Renal cortical epithelial cell (primary cell): Measurements from ENCODE around the gene RASA3. TPM values are rescaled to one million over a fixed set of nuclear protein-coding genes. Genes with fewer than 3 reads are reported as not detected.
"Not testable (repeated sequence)": the region's sequence is repeated elsewhere in the genome, so short reads cannot be mapped to it uniquely, and the experiment has no call there.

Source experiments
- DNase-seq: peaks from one replicate; pipeline ENCODE4 v3.0.0-alpha.2; 2011; ENCODE audit warnings: low read depth
- total RNA-seq: library from RNA; depleted of rRNA; stranded (reverse); fragments of >200 nt; gene quantifications from 2 replicates; pipeline ENCODE4 v1.2.3, GENCODE V29; 2014

The RASA3 gene
- total RNA-seq, 1 donor from 2014 or later, result 10.9 TPM

DNA sequence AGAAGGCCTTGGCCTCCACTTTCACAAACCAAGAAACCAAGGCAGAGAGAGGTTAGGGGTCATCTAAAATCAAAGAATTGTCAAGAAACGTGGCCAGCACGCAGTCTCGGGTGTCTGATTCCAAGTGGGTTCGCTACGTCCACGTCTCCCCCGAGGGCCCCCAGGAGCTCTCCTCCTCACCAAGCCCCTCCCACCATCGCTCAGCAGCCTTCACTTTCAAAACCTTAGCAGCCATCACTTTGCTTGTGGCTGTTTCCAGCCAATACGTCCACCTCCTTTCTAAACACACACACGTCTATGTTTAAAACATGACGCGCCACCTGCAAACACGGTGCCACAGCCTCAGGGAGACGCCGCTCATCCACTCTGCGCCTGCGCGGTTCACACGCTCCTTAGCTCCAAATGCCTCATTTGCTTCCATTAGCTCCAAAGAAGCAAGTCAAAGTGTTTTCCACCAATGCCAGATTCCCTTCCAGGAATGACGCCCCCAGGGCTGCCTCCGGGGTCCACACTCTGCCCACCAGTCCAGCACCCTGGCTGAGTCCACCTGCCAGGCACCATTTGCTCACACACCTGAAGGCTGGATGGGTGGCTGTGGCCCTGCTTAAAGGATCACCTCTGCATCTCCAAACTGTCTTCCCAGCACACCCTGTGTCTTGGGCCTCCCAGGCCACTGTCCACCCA is 5.5 kb downstream of the RASA3 start:
- no peak for DNase-seq

DNA sequence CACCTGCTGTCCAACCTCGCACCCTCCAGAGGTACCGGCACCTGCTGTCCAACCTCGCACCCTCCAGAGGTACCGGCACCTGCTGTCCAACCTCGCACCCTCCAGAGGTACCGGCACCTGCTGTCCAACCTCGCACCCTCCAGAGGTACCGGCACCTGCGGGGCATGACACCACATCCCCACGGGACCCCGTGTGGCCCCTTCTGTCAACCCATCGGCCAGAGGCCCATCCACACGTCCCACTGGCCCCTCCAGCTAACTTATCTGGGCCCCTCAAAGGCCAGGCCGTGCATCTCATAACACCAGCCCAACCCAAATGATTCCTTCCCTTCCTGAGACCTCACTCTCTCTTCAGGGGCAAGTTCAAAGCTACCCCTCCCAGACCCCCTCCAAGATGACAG is 6.3 kb downstream of the RASA3 start:
- DNase-seq, result not testable (repeated sequence)

DNA sequence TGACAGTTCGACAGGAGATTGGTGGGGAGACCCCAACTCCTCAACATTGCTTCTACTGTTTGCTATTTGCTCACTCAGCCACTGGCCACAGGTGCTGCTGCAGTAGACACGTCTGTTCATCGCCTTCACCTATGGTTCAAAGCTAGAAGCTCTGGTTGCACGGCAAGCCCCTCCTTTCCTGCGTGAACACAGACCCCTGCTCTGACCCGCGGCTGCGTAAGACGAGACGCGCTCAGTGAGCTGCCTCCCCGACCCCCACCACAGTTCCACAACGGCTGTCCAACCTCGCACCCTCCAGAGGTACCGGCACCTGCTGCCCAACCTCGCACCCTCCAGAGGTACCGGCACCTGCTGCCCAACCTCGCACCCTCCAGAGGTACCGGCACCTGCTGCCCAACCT is 6.8 kb downstream of the RASA3 start:
- DNase-seq, result no peak

DNA sequence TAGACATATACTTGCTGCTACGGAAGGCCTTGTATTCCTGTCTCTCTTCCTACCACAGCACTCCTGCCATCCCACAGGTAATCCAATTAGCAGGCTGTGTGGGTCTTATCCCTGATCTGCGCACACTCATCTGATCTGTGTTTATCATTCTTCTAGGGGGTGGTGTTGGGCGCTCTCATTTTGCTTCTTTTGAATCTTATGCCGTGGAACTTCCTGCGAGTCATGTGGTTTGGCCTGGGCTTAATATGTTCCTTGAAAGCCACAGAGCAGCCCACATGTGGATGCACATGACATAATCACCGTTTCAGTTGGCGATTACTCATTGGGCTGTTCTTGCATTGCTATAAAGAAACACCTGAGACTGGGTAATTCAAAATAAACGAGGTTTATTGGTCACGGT is 7.5 kb downstream of the RASA3 start:
- DNase-seq, result peak; percentile 79

DNA sequence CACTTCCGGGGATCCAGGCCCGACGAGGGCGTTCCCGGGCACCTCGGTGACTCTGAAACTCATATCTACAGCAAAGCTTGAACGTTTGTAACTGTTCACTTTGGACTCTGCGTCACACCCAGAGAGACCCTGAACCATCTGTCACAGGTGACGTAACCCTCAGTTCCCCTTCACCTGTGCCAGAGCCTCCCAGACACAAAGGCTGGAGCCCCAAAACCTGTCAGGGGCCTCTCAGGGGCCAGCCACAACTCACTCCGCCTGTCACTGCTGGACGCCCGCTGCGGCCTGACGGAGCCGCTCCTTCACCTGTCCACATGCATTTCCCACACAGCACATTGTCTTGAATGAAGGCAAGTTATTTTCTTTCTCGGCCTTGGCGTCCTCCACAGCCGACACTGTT is 8.0 kb downstream of the RASA3 start:
- no peak for DNase-seq

DNA sequence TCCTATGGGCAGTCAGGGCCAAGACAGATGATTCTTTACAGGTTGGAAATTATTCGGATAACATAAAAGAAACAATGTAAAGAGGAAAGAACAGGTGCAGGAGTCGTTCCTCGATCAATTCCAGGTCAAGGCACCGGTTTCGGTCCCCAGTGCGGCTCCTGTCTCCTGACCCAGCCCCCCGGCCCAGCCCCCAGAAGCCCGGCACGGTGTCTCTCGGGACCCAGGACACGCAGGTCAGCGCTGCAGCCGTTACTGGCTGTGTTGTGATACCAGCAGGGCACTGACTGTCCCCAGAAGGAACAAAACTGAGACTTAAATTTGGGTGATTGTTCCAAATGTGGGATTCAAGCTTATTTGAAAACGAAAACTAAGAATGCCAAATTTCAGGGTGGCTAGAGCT is 8.5 kb downstream of the RASA3 start:
- no peak for DNase-seq

DNA sequence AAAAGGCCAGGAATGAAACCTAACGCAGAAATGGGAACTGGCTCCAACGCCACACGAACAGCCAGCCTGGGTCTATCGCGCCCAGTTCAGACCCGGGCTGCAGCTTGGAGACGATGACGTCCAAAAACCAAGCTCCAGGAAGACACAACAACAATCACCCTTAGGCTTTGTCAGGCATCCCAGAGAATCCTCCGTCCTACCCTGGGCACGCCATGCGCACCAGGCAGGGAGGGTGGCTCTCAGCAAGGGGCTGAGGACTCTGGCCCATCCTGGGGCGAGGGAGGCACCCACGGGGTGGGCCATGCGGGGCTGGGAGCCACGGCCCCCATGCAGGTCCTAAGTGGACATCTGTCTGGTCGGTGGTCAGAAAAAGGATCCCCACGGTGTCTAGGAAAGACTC is 9.0 kb downstream of the RASA3 start:
- DNase-seq, result no peak

DNA sequence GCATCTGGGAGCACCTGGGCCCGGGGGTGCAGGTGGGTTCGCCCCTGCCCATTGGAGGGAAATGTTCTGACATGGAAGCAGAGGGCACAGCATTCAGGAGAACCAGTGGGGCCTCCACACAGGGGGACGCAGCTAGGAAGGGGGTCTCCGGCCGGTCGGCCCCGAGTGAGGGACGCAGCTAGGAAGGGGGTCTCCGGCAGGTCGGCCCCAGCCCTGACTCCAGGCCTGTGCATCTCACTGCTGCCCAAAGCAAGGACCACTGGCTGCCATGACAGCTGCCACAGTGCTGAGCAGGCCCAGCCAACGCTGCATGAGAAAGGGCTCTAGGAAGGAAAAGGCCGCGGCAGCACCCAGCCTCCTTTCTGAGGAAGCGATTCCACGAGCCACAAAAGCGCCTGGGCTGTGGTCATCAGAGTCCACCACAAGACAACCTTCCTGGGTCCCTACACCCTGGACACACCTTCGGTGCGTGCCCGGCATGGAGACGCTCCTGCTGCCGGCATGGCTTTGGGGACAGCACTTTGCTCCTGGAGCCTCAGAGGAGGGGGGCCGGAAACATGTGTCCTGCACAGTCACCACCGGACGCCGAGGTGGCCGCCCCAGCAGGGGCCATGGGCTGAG is 9.7 kb downstream of the RASA3 start:
- no peak for DNase-seq

DNA sequence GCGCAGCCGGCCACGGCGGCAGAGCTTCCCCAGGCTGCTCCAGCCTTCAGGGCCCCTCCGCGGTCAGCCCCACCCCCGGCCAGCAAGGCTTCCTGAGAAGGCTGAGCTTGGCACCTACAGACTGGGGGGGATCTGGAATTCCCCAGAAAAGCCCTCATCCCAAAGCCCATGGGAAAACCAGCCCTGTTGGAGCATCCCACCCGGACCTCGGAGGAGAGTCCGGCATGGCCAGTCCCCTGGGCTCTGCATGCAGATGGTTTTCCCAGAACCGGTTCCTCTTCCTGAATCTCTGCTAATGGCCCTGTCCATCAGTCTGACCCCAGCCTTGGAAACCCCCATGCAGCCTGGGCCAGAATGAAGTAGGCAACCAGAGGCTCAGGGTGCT is 10.3 kb downstream of the RASA3 start:
- no peak for DNase-seq

DNA sequence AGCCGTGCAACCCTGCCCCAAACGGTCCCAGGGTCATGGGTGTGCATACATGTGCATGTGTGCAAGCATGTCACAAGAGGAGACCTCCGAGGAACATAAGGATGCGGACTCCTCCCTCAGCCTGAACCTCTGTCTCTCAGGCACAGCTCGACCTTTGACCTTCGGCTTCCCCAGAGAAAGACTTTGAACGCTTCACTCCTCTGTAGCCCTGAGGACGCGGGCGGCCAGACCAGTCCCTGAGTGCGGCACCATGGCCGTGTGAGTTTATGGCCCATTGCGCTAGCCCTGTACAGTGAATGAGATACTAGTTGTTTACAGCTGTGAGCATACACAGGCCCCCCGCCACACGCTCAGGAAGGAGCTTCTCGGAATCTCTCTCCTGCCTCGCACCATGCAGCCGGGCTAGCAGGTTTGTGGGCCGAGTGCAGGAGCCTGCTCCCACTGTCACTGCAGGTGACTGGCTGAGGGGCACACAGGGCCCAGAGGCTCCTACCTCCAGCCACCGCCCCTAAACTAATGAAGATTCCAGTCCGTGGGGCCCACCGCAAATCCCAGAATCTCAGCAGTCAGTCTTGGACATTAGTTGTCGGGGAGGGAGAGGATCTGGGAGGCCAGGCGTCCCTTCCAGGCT is 10.8 kb downstream of the RASA3 start:
- no peak for DNase-seq

DNA sequence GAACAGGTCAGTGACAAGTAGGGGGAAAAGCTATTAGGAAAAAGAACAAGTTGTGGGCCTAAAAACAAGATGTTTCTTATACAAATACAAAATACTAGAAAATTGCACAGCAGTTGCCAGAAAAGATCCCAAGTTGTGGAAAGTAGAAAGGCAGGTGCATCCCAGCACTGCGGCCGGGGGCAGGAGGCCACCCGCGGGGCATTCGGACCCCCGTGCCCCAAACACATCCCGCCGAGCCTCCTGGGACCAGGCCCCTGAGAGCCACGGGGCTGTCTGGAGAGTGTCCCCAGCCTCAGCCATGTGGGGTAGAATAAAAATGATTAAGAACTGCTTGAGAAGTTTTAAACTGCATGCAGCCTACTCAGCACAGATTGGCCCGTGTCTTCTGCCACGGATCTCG is 11.4 kb downstream of the RASA3 start:
- DNase-seq, result no peak

DNA sequence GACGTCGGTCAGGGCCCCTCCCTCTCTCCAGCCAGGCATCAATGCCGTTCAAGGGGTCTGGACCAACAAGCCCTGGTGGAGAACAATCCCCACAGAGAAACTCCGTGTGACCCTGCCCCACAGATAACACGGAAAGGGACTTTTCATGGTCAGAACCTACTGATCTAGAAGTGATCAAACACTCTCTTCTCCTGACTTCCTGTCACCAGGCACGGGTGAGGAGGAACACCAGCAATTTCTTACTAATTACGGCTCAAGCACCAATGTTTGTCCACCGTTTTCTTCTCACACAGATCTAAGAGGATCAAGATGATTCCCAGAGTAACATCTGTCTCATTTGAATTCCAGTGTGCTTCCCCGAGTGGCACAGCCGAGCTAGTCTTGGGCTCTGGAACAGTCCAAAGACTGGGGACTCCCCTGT is 11.8 kb downstream of the RASA3 start:
- DNase-seq, result no peak

DNA sequence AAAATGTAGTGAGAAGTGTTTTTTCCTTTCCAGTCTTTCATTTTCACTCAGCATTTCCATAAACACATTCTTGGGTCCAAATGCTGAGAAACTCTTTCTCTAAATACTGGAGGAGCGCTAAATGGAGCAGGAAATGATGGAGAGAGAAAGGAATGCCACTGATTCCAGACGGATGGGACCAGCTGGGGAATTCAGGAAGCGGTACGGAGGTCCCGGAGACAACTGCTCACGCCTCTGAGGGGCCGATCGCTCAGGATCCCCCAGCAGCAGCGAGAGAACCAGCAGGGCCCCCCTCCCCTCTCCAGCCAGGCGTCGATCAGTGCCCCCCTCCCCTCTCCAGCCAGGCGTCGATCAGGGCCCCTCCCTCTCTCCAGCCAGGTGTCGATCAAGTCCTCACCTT is 13.2 kb downstream of the RASA3 start:
- DNase-seq, result peak; percentile 79

DNA sequence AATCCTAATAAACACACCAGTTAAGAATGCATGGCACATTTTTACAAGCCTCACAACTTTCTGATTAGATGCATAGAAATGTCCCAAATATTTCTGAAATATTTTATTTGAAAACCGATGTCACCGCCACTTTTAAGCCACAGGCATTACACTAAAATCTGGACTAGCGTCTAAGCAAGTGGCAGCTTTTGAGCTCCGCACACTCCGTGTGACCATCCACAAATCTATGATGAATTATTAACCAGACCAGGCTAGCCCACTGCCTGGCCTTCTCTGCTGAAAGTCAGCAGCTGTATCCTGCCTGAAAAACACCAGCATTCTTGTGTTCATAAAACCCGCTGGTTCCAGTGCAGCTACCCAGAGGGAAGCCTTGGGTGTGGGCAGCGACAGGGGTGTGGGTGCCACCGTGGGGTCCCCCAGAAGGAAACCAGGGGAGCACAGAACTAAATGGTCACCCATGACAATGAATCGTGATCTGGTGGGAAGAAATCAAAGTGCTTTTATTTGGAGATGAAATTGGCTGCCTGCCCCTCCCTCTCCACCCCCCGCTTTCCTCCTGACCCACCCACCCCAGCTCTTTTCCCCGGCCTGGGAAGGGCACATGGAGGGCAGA is 13.8 kb downstream of the RASA3 start:
- peak; percentile 91 for DNase-seq

DNA sequence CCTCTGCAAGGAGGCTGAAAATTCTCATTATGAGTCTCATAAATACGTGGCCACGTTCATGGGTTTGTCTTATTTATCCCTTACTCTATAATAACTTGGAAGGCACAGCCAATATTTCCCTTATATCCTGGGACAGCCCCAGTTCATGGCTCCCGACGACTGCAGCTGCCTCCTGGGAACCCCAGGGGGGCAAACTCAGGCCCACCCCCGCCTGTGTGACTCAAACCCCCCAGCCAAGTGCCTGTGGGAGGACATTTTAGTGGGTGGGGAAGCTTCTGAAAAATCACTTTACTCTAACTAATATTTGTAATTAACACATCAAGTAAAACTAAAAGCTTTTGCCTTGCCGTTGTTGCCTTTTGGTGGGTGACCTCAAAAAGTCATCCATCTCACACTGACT is 14.3 kb downstream of the RASA3 start:
- DNase-seq, result no peak

DNA sequence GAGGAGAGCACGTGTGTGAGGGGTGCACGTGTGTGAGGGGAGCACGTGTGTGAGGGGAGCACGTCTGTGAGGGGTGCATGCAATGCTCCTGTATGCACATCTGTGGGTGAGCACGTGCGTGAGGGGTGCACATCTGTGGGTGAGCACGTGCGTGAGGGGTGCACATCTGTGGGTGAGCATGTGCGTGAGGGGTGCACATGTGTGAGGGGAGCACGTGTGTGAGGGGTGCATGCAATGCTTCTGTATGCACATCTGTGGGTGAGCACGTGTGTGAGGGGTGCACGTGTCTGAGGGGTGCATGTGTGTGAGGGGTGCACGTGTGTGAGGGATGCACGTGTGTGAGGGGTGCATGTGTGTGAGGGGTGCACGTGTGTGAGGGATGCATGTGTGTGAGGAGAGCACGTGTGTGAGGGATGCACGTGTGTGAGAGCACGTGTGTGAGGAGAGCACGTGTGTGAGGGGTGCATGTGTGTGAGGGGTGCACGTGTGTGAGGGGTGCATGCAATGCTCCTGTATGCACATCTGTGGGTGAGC is 15.0 kb downstream of the RASA3 start:
- DNase-seq, result not testable (repeated sequence)

DNA sequence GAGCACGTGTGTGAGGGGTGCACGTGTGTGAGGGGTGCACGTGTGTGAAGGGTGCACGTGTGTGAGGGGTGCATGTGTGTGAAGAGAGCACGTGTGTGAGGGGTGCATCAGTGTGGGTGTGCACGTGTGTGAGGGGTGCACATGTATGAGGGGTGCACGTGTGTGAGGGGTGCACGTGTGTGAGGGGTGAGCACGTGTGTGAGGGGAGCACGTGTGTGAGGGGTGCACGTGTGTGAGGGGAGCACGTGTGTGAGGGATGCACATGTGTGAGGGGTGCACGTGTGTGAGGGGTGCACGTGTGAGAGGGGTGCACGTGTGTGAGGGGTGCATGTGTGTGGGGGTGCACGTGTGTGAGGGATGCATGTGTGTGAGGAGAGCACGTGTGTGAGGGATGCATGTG is 15.7 kb downstream of the RASA3 start:
- DNase-seq, result no peak

DNA sequence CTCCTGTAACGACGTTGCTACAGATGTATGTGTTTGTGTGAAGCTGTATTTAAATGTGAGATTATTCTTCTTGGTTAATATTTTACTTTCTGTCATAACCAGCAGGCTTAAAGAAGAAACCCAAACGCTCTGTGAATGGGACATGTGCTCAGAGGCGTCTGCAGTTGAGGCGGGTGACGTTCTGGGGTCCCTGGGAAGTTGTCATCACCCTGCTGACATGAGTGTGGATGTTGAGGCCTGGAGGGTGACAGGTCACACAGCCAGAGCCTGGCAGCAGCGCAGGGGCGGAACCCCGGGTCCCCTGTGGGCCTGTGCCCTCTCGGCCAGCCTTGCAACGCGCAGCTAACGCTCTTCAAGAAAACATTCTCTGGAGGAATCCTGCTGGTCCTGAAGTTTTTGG is 16.6 kb downstream of the RASA3 start:
- peak; percentile 48 for DNase-seq

DNA sequence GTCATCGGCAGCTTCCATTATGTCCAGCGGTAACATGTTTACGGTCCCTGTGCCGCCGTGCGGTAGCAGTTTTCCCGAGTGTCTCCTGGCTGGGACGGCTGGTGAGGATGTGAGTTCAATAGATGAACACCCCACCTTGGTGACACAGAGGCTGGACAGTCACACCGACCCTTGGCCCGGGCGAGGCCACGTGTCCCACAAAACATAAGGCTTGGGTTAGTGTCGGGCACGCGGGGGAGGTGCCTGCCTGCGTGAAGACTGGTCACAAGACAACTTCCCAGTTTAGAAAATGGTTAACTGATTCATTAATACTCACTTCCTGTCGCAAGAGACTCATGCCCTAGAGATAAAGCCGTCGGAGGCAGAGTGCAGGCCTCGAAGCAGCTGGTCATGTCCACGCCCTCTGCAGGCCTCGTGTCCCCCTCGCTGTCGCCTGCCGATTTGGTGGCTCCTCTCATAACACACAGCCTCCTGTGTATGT is 17.2 kb downstream of the RASA3 start:
- peak; percentile 90 for DNase-seq

DNA sequence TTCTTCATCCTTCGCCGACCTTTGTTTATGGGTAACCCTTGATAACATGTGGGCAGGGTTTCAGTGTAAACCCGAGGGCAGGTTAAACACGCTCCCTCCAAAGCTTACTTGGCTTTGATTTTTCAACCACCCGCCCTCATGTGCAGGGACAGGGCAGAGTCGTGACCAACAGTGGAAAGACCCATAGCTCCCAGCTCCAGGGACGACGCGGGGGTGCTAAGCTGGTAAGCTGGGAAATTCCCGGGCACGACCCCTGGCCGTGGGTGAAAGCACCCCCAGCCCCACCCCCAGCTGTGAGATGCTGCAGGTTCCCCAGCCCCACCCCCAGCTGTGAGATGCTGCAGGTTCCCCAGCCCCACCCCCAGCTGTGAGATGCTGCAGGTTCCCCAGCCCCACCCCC is 17.8 kb downstream of the RASA3 start:
- DNase-seq, result not testable (repeated sequence)

DNA sequence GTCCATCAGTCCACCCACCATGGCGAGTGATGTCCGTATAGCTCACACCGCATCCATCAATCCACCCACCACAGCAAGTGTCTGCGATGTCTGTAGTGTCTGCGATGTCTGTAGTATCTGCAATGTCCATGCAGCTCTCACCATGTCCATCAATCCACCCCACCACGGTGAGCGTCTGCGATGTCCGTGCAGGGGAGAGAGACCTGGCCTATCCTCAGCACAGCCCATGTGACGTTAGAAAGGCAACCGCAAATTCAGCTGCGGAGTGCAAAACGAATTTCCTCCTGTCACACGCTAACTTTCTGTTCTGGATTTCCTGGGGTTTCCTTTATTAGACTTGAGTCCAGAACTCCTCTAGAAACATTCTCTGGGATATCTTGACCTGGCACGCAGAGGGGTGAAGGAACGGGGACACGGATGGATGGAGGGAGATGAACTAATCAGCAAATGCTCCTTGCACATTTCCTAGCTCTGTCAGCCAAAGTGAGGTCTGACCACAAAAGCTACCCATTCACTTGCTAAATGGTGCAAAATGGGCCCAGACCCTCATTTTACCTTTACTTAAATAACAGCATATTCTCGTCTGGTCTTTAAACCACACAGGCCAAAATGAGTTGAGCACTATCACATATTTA is 18.3 kb downstream of the RASA3 start:
- DNase-seq, result peak; percentile 33

DNA sequence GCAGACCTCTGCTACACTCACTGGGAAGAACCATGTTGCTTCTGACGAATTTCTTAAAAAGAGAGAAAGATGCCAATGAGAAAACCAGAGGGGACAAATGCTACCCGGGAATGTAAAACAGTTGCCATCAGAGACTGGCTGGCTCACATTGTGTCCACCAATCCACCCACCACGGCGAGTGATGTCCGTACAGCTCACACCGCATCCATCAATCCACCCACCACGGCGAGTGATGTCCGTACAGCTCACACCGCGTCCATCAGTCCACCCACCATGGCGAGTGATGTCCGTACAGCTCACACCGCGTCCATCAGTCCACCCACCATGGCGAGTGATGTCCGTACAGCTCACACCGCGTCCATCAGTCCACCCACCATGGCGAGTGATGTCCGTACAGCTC is 19.0 kb downstream of the RASA3 start:
- not testable (repeated sequence) for DNase-seq
